ENCODE data around the gene ORMDL3. TPM values are rescaled to one million over a fixed set of nuclear protein-coding genes. Genes with fewer than 3 reads are reported as not detected.

The ORMDL3 gene
- total RNA-seq, 1 experiment from 2014 or later: 53.2 TPM

GRCh38 chr17:39969375-39969774, 42.0 kb upstream of the ORMDL3 start:
- Mint-ChIP-seq H3K36me3 (no peaks in the 10 kb centered on the region), H3K27me3 (ENCODE audit: low read depth) (peaks cover 32% of the 10 kb centered on the region), H3K9me3 (no peaks in the 10 kb centered on the region), H3K4me3 (no peak overlapping the region), H3K4me1 (no peaks in the 10 kb centered on the region), H3K27ac (no peak overlapping the region)
- POLR2A ChIA-PET: interaction anchor here (0.6 to 0.8 kb wide), 2 partner anchors 11 to 31 kb away, joined by 3 read pairs; partner anchors contain the start of gene PSMD3
- ATAC-seq: no peak
- TF ChIP-seq ZNF219 (CRISPR knock-in tag; IDR thresholded peaks at IDR 0.05; ENCODE audit: borderline replicate concordance) (no peak), ATF3 (CRISPR knock-in tag; conservative IDR thresholded peaks at IDR 0.05) (no peak), SP1 (CRISPR knock-in tag; conservative IDR thresholded peaks at IDR 0.05) (no peak), ZNF138 (CRISPR knock-in tag; conservative IDR thresholded peaks at IDR 0.05) (no peak)
- no peak for DNase-seq (ENCODE audit: low spot score)
- CTCF ChIA-PET: interaction anchor here (0.6 to 2.4 kb wide), 3 partner anchors 10 to 805 kb away, joined by 3 to 16 read pairs (median 3); no protein-coding TSS in a partner anchor

GRCh38 chr17:39968761-39969160, 41.4 kb upstream of the ORMDL3 start:
- H3K36me3 Mint-ChIP-seq: no peaks in the 10 kb centered on the region
- H3K27ac Mint-ChIP-seq: no peak overlapping the region
- no peaks in the 10 kb centered on the region for H3K9me3 Mint-ChIP-seq
- no peak for TF ChIP-seq ZMAT4 (CRISPR knock-in tag; IDR thresholded peaks at IDR 0.05)
- TF ChIP-seq MLX (CRISPR knock-in tag; IDR thresholded peaks at IDR 0.05): no peak
- no peak for TF ChIP-seq SMAD4 (CRISPR knock-in tag; IDR thresholded peaks at IDR 0.05)
- no peak for TF ChIP-seq ATF1 (CRISPR knock-in tag; IDR thresholded peaks at IDR 0.05)
- no peak for TF ChIP-seq AFF4 (CRISPR knock-in tag; IDR thresholded peaks at IDR 0.05; ENCODE audit: borderline replicate concordance)
- no peak for TF ChIP-seq MYBL2 (CRISPR knock-in tag; IDR thresholded peaks at IDR 0.05)
- no peak for TF ChIP-seq ZNF219 (CRISPR knock-in tag; IDR thresholded peaks at IDR 0.05; ENCODE audit: borderline replicate concordance)
- no peak for TF ChIP-seq FOXJ3 (CRISPR knock-in tag; IDR thresholded peaks at IDR 0.05; ENCODE audit: borderline replicate concordance)
- TF ChIP-seq HMGA2 (CRISPR knock-in tag; IDR thresholded peaks at IDR 0.05): no peak
- TF ChIP-seq ZNF281 (CRISPR knock-in tag; IDR thresholded peaks at IDR 0.05): no peak
- no peak for TF ChIP-seq CREM (CRISPR knock-in tag; IDR thresholded peaks at IDR 0.05)
- no peak for TF ChIP-seq PREB (CRISPR knock-in tag; IDR thresholded peaks at IDR 0.05; ENCODE audit: borderline replicate concordance)
- no peak for TF ChIP-seq ZNF263 (CRISPR knock-in tag; IDR thresholded peaks at IDR 0.05; ENCODE audit: low read depth)
- TF ChIP-seq CREB1 (CRISPR knock-in tag; IDR thresholded peaks at IDR 0.05): no peak
- no peak for TF ChIP-seq SOX15 (CRISPR knock-in tag; IDR thresholded peaks at IDR 0.05)
- no peak for TF ChIP-seq ZBTB21 (CRISPR knock-in tag; IDR thresholded peaks at IDR 0.05; ENCODE audit: borderline replicate concordance)
- TF ChIP-seq MXD4 (CRISPR knock-in tag; IDR thresholded peaks at IDR 0.05; ENCODE audit: borderline replicate concordance): no peak
- TF ChIP-seq FOXP4 (CRISPR knock-in tag; IDR thresholded peaks at IDR 0.05): no peak
- TF ChIP-seq CBFB (CRISPR knock-in tag; IDR thresholded peaks at IDR 0.05; ENCODE audit: low read depth): no peak
- DNase-seq (ENCODE audit: low spot score) (no peak), ATAC-seq (no peak)
- no peak overlapping the region for H3K4me3 Mint-ChIP-seq
- H3K4me1 Mint-ChIP-seq: peaks cover 4% of the 10 kb centered on the region; the same call in 1 of the 2 replicates
- POLR2A ChIA-PET: interaction anchor here (0.6 to 0.8 kb wide), 2 partner anchors 32 to 321 kb away, joined by 3 read pairs; no protein-coding TSS in a partner anchor
- CTCF ChIA-PET: interaction anchor here (0.6 to 2.4 kb wide), 4 partner anchors 10 to 804 kb away, joined by 3 to 16 read pairs (median 4); no protein-coding TSS in a partner anchor
- H3K27me3 Mint-ChIP-seq (ENCODE audit: low read depth): peaks cover 27% of the 10 kb centered on the region

Measured in WTC11 (cell line).